ENCODE results near the gene CFAP68.

Gene CFAP68

DNA sequence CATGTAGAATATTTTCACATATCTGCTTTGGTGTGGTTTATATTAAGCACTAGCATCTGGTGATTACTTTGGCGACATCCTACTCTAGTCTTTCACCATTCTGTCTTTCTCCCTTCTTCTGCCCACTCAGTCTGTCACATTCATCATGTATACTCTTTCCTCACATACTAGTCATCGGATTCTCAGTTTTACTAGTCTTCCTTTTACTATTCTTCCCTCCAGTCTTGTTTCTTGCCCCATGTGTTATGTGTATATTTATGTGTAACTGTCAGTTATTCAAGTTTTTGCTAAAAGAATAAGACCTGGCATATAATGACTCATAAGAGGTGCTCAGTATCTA lies 53.2 kb downstream of the CFAP68 start:
- TF ChIP-seq POLR2AphosphoS5 (IDR thresholded peaks at IDR 0.05; ENCODE audit: low read depth, low read length) = no peak
- TF ChIP-seq, protein P1, sequence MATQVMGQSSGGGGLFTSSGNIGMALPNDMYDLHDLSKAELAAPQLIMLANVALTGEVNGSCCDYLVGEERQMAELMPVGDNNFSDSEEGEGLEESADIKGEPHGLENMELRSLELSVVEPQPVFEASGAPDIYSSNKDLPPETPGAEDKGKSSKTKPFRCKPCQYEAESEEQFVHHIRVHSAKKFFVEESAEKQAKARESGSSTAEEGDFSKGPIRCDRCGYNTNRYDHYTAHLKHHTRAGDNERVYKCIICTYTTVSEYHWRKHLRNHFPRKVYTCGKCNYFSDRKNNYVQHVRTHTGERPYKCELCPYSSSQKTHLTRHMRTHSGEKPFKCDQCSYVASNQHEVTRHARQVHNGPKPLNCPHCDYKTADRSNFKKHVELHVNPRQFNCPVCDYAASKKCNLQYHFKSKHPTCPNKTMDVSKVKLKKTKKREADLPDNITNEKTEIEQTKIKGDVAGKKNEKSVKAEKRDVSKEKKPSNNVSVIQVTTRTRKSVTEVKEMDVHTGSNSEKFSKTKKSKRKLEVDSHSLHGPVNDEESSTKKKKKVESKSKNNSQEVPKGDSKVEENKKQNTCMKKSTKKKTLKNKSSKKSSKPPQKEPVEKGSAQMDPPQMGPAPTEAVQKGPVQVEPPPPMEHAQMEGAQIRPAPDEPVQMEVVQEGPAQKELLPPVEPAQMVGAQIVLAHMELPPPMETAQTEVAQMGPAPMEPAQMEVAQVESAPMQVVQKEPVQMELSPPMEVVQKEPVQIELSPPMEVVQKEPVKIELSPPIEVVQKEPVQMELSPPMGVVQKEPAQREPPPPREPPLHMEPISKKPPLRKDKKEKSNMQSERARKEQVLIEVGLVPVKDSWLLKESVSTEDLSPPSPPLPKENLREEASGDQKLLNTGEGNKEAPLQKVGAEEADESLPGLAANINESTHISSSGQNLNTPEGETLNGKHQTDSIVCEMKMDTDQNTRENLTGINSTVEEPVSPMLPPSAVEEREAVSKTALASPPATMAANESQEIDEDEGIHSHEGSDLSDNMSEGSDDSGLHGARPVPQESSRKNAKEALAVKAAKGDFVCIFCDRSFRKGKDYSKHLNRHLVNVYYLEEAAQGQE (IDR thresholded peaks at IDR 0.05; ENCODE audit: insufficient read depth in 1 of 2, low read depth in 2 of 2, low read length in 2 of 2) = no peak
- no peak for TF ChIP-seq FOXP2 (optimal IDR thresholded peaks at IDR 0.05; ENCODE audit: borderline replicate concordance, extremely low read depth, extremely low read length, insufficient read depth)
- TF ChIP-seq SIN3A (IDR thresholded peaks at IDR 0.05; ENCODE audit: borderline replicate concordance, insufficient read depth, low read length) = no peak
- no peak for TF ChIP-seq TAF1 (IDR thresholded peaks at IDR 0.05; ENCODE audit: borderline replicate concordance, insufficient read depth, low read length)

DNA sequence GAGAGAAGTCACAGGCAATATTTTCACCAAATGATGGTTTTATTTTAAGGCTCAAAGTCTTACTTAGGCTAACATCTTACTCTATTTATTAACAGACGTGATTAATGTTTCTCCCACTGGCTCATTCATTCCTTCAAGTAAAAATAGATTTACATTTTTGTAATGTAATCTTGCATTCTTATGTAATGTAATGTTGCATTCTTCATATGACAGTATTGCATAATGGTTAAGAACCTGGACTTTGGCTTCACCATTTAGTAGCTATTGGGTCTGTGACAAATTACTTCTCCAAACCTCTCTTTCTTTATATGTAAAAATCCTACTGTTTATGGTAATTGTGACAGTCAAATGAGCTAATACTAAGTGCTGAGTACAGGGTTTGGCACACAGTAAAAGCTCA lies 54.5 kb downstream of the CFAP68 start:
- TF ChIP-seq, protein P1 (IDR thresholded peaks at IDR 0.05; ENCODE audit: insufficient read depth in 1 of 2, low read depth in 2 of 2, low read length in 2 of 2) = no peak
- TF ChIP-seq SIN3A (IDR thresholded peaks at IDR 0.05; ENCODE audit: borderline replicate concordance, insufficient read depth, low read length) = no peak
- no peak for TF ChIP-seq POLR2AphosphoS5 (IDR thresholded peaks at IDR 0.05; ENCODE audit: low read depth, low read length)
- TF ChIP-seq FOXP2 (optimal IDR thresholded peaks at IDR 0.05; ENCODE audit: borderline replicate concordance, extremely low read depth, extremely low read length, insufficient read depth) = no peak
- no peak for TF ChIP-seq TAF1 (IDR thresholded peaks at IDR 0.05; ENCODE audit: borderline replicate concordance, insufficient read depth, low read length)

DNA sequence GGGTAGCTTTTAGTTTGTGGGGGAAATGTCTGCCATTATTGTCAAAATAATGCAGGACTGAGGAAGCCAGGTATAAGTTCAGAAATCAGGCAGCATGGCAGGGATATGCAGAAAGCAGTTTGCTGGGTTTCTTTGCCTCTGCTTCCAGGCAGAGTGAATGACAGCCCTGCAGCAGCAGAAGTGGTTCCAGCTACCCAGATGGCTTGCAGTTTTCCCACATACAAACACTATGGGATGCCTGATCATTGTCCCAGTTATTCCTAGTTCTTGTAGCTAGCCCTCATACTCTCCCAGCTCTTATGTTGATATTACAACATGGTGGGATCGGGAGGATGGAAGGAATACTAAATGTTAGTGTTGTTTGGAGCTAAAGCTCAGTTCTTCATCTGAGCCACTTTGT lies 55.0 kb downstream of the CFAP68 start:
- TF ChIP-seq SIN3A (IDR thresholded peaks at IDR 0.05; ENCODE audit: borderline replicate concordance, insufficient read depth, low read length) (no peak), TAF1 (IDR thresholded peaks at IDR 0.05; ENCODE audit: borderline replicate concordance, insufficient read depth, low read length) (no peak), POLR2AphosphoS5 (IDR thresholded peaks at IDR 0.05; ENCODE audit: low read depth, low read length) (no peak), FOXP2 (optimal IDR thresholded peaks at IDR 0.05; ENCODE audit: borderline replicate concordance, extremely low read depth, extremely low read length, insufficient read depth) (no peak)
- TF ChIP-seq, protein P1 (IDR thresholded peaks at IDR 0.05; ENCODE audit: insufficient read depth in 1 of 2, low read depth in 2 of 2, low read length in 2 of 2) = no peak
